ENCODE results near the gene FPR3. TPM values are rescaled to one million over a fixed set of nuclear protein-coding genes. Genes with fewer than 3 reads are reported as not detected.

The FPR3 gene
- total RNA-seq, 1 experiment from 2014 or later, result not detected

- Mint-ChIP-seq H3K27ac (ENCODE audit: unreplicated experiment) (no peak overlapping the region), H3K27me3 (ENCODE audit: insufficient read depth, unreplicated experiment) (no peaks in the 10 kb centered on the region), H3K9me3 (ENCODE audit: unreplicated experiment) (peaks cover 43% of the 10 kb centered on the region), H3K4me3 (ENCODE audit: unreplicated experiment) (no peak overlapping the region), H3K36me3 (ENCODE audit: insufficient read depth, unreplicated experiment) (no peaks in the 10 kb centered on the region), H3K4me1 (ENCODE audit: low read depth, unreplicated experiment) (no peaks in the 10 kb centered on the region)
- DNase-seq, result no peak
- CTCF ChIA-PET, result no interaction called here
- Histone ChIP-seq H3K9me3 (peaks cover 15% of the 10 kb centered on the region; the same call in 1 of the 2 replicates), H3K36me3 (ENCODE audit: control insufficient read depth, insufficient read depth, low read length) (no peaks in the 10 kb centered on the region), H3K4me3 (ENCODE audit: low read depth, low read length) (no peak overlapping the region), H3K27me3 (replicated peaks; ENCODE audit: control insufficient read depth, insufficient read depth, low read length) (no peaks in the 10 kb centered on the region), H3K4me1 (no peaks in the 10 kb centered on the region)
- no TSS peak for BruUV-seq (replicated peaks)
- POLR2A ChIA-PET, result no interaction called here
- TF ChIP-seq, protein P1, sequence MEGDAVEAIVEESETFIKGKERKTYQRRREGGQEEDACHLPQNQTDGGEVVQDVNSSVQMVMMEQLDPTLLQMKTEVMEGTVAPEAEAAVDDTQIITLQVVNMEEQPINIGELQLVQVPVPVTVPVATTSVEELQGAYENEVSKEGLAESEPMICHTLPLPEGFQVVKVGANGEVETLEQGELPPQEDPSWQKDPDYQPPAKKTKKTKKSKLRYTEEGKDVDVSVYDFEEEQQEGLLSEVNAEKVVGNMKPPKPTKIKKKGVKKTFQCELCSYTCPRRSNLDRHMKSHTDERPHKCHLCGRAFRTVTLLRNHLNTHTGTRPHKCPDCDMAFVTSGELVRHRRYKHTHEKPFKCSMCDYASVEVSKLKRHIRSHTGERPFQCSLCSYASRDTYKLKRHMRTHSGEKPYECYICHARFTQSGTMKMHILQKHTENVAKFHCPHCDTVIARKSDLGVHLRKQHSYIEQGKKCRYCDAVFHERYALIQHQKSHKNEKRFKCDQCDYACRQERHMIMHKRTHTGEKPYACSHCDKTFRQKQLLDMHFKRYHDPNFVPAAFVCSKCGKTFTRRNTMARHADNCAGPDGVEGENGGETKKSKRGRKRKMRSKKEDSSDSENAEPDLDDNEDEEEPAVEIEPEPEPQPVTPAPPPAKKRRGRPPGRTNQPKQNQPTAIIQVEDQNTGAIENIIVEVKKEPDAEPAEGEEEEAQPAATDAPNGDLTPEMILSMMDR (IDR thresholded peaks at IDR 0.05; ENCODE audit: insufficient read depth in 1 of 2, low read depth in 1 of 2, low read length in 1 of 2, severe bottlenecking in 1 of 2, unreplicated experiment in 1 of 2), result no peak
- intact Hi-C loops (cut with micrococcal nuclease; ENCODE audit: unreplicated experiment), result no loop called here
These were observed 3.1 kb downstream of the FPR3 start for GRCh38 chr19:51798062-51798461.

- peaks cover 23% of the 10 kb centered on the region for H3K9me3 ChIP-seq
- Mint-ChIP-seq H3K4me3 (ENCODE audit: unreplicated experiment) (no peak overlapping the region), H3K4me1 (ENCODE audit: low read depth, unreplicated experiment) (no peaks in the 10 kb centered on the region), H3K36me3 (ENCODE audit: insufficient read depth, unreplicated experiment) (no peaks in the 10 kb centered on the region), H3K27ac (ENCODE audit: unreplicated experiment) (no peak overlapping the region), H3K27me3 (ENCODE audit: insufficient read depth, unreplicated experiment) (no peaks in the 10 kb centered on the region), H3K9me3 (ENCODE audit: unreplicated experiment) (peaks cover 52% of the 10 kb centered on the region)
- no peak overlapping the region for H3K4me3 ChIP-seq (ENCODE audit: low read depth, low read length)
- intact Hi-C loops (cut with micrococcal nuclease; ENCODE audit: unreplicated experiment), result no loop called here
- DNase-seq, result no peak
- H3K27me3 ChIP-seq (replicated peaks; ENCODE audit: control insufficient read depth, insufficient read depth, low read length), result no peaks in the 10 kb centered on the region
- ChIA-PET CTCF (no interaction called here), POLR2A (no interaction called here)
- TF ChIP-seq, protein P1 (IDR thresholded peaks at IDR 0.05; ENCODE audit: insufficient read depth in 1 of 2, low read depth in 1 of 2, low read length in 1 of 2, severe bottlenecking in 1 of 2, unreplicated experiment in 1 of 2), result no peak
- H3K36me3 ChIP-seq (ENCODE audit: control insufficient read depth, insufficient read depth, low read length), result no peaks in the 10 kb centered on the region
- H3K4me1 ChIP-seq, result no peaks in the 10 kb centered on the region
- BruUV-seq (replicated peaks), result no TSS peak
These were observed 4.2 kb downstream of the FPR3 start for GRCh38 chr19:51799034-51799773.

GRCh38 chr19:51799774-51800472 lies 5.0 kb downstream of the FPR3 start:
- no peaks in the 10 kb centered on the region for H3K36me3 Mint-ChIP-seq (ENCODE audit: insufficient read depth, unreplicated experiment)
- no peak for DNase-seq
- POLR2A ChIA-PET, result no interaction called here
- Histone ChIP-seq H3K27me3 (replicated peaks; ENCODE audit: control insufficient read depth, insufficient read depth, low read length) (no peaks in the 10 kb centered on the region), H3K4me1 (no peaks in the 10 kb centered on the region), H3K36me3 (ENCODE audit: control insufficient read depth, insufficient read depth, low read length) (no peaks in the 10 kb centered on the region), H3K9me3 (peaks cover 30% of the 10 kb centered on the region), H3K4me3 (ENCODE audit: low read depth, low read length) (no peak overlapping the region)
- no peak overlapping the region for H3K4me3 Mint-ChIP-seq (ENCODE audit: unreplicated experiment)
- peaks cover 59% of the 10 kb centered on the region for H3K9me3 Mint-ChIP-seq (ENCODE audit: unreplicated experiment)
- BruUV-seq (replicated peaks), result no TSS peak
- CTCF ChIA-PET, result no interaction called here
- no peak overlapping the region for H3K27ac Mint-ChIP-seq (ENCODE audit: unreplicated experiment)
- no peaks in the 10 kb centered on the region for H3K4me1 Mint-ChIP-seq (ENCODE audit: low read depth, unreplicated experiment)
- TF ChIP-seq, protein P1 (IDR thresholded peaks at IDR 0.05; ENCODE audit: insufficient read depth in 1 of 2, low read depth in 1 of 2, low read length in 1 of 2, severe bottlenecking in 1 of 2, unreplicated experiment in 1 of 2), result no peak
- no peaks in the 10 kb centered on the region for H3K27me3 Mint-ChIP-seq (ENCODE audit: insufficient read depth, unreplicated experiment)
- intact Hi-C loops (cut with micrococcal nuclease; ENCODE audit: unreplicated experiment), result no loop called here
